Measurements from ENCODE around the gene RELA. TPM values are rescaled to one million over a fixed set of nuclear protein-coding genes. Genes with fewer than 3 reads are reported as not detected.

The RELA gene
- polyA plus RNA-seq, 1 of the 3 experiments (the other 2 are of a cell fraction), result 49.5 TPM

DNA sequence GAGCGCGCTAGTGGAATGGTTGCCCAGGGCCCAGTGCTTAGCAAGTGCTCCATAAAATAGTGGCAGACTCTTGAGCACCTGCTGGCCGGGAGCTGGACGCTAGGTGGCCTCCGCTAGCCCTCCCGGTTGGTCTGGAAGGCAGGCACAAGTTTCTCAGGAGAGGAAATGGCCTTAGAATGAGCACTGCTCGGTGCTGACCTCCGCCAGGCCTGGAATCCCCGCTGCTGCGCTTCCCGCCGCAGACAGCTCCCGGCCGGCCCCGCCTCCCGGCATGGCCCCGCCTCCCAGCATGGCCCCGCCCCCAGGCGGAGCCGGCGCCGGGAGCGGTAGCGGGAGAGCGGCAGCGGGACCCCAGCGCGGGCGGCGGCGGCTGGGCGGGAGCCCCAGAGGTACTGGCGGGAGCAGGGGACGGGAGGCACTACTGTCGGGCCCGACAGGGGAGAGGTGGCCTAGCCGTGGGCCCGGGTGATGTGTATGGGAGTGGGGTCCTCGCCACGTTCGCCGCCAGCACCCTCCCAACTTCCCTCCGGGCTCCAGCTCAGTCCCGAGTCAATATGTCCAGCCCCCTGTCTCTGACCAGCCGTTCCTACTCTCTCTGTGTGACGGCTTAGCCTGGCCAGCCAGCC, 24.8 kb downstream of the RELA start, which contains the start of gene SIPA1:
Gene SIPA1 (plus strand): TSS at position 308 of the 626 bp plus-strand sequence. CDS start 2,821 bp downstream, outside the sequence.
- Histone ChIP-seq H3K4me3 (ENCODE audit: low read depth in 2 of 2, low read length in 1 of 2) (peak within 1 kb of the TSS; percentile 81 to 89), H3K4me2 (peak within 1 kb of the TSS; percentile 99), H3K9me2 (no peaks in the 10 kb centered on the region), H2AFZ (ENCODE audit: low read depth) (no peak within 1 kb of the TSS), H3K79me2 (ENCODE audit: insufficient read depth) (peaks cover 16% of the 10 kb centered on the region), H4K20me1 (ENCODE audit: insufficient read depth) (peaks cover 9% of the 10 kb centered on the region), H3K4me1 (ENCODE audit: control insufficient read depth in 1 of 2, insufficient read depth in 2 of 2, low read depth in 1 of 2, low read length in 1 of 2) (peaks cover 5 to 25% of the 10 kb centered on the region in 2 experiments; a peak in 3 of 4 replicates), H3K9me3 (no peaks in the 10 kb centered on the region), H3K36me3 (replicated peaks in 1 of 2; ENCODE audit: control insufficient read depth in 1 of 2, insufficient read depth in 2 of 2, low read length in 1 of 2) (peaks cover 3 to 44% of the 10 kb centered on the region in 2 experiments), H3K27ac (ENCODE audit: low read depth in 2 of 2, low read length in 1 of 2) (peak within 1 kb of the TSS; percentile 61 to 92; a peak in 3 of 4 replicates), H3F3A (replicated peaks; ENCODE audit: insufficient read depth) (peaks cover 19% of the 10 kb centered on the region), H3K27me3 (ENCODE audit: insufficient read depth) (no peaks in the 10 kb centered on the region), H3K9ac (peak within 1 kb of the TSS; percentile 68)
- ChIA-PET CTCF (interaction anchor here (0.6 to 4.5 kb wide), 21 partner anchors 8 to 384 kb away, joined by 3 to 42 read pairs (median 4); partner anchors contain the start of genes FAM89B, KAT5, MUS81 and RELA), POLR2A (interaction anchor here (0.6 to 3.9 kb wide), 9 partner anchors 9 to 97 kb away, joined by 3 to 25 read pairs (median 5); partner anchors contain the start of genes EHBP1L1, PCNX3 and RELA)
- peak; percentile 96 for DNase-seq
- 14% methylated on average over 17 of the region's 46 CpGs for whole genome bisulfite sequencing (ENCODE audit: low lambda C conversion rate)
- TF ChIP-seq ELF1 (IDR thresholded peaks at IDR 0.05), result no peak
- TF ChIP-seq MEF2A (IDR thresholded peaks at IDR 0.05; ENCODE audit: borderline replicate concordance, low read depth), result no peak
- no peak for TF ChIP-seq NFIC (IDR thresholded peaks at IDR 0.05; ENCODE audit: borderline replicate concordance)
- no peak; the same call in 1 of the 2 replicates for TF ChIP-seq JUND (IDR thresholded peaks at IDR 0.05)
- peak; percentile 47; the same call in 1 of the 2 replicates for TF ChIP-seq RCOR1 (IDR thresholded peaks at IDR 0.05; ENCODE audit: low read length)
- TF ChIP-seq, protein P1, sequence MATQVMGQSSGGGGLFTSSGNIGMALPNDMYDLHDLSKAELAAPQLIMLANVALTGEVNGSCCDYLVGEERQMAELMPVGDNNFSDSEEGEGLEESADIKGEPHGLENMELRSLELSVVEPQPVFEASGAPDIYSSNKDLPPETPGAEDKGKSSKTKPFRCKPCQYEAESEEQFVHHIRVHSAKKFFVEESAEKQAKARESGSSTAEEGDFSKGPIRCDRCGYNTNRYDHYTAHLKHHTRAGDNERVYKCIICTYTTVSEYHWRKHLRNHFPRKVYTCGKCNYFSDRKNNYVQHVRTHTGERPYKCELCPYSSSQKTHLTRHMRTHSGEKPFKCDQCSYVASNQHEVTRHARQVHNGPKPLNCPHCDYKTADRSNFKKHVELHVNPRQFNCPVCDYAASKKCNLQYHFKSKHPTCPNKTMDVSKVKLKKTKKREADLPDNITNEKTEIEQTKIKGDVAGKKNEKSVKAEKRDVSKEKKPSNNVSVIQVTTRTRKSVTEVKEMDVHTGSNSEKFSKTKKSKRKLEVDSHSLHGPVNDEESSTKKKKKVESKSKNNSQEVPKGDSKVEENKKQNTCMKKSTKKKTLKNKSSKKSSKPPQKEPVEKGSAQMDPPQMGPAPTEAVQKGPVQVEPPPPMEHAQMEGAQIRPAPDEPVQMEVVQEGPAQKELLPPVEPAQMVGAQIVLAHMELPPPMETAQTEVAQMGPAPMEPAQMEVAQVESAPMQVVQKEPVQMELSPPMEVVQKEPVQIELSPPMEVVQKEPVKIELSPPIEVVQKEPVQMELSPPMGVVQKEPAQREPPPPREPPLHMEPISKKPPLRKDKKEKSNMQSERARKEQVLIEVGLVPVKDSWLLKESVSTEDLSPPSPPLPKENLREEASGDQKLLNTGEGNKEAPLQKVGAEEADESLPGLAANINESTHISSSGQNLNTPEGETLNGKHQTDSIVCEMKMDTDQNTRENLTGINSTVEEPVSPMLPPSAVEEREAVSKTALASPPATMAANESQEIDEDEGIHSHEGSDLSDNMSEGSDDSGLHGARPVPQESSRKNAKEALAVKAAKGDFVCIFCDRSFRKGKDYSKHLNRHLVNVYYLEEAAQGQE (IDR thresholded peaks at IDR 0.05; ENCODE audit: low read depth, low read length), result no peak
- TF ChIP-seq GATA2 (CRISPR knock-in tag; IDR thresholded peaks at IDR 0.05), result no peak
- TF ChIP-seq, protein P2, sequence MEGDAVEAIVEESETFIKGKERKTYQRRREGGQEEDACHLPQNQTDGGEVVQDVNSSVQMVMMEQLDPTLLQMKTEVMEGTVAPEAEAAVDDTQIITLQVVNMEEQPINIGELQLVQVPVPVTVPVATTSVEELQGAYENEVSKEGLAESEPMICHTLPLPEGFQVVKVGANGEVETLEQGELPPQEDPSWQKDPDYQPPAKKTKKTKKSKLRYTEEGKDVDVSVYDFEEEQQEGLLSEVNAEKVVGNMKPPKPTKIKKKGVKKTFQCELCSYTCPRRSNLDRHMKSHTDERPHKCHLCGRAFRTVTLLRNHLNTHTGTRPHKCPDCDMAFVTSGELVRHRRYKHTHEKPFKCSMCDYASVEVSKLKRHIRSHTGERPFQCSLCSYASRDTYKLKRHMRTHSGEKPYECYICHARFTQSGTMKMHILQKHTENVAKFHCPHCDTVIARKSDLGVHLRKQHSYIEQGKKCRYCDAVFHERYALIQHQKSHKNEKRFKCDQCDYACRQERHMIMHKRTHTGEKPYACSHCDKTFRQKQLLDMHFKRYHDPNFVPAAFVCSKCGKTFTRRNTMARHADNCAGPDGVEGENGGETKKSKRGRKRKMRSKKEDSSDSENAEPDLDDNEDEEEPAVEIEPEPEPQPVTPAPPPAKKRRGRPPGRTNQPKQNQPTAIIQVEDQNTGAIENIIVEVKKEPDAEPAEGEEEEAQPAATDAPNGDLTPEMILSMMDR (IDR thresholded peaks at IDR 0.05), result peak; percentile 56
- no peak for TF ChIP-seq CHD2 (IDR thresholded peaks at IDR 0.05; ENCODE audit: low read length, partially characterized antibody)
- TF ChIP-seq, protein P3, sequence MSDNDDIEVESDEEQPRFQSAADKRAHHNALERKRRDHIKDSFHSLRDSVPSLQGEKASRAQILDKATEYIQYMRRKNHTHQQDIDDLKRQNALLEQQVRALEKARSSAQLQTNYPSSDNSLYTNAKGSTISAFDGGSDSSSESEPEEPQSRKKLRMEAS (IDR thresholded peaks at IDR 0.05; ENCODE audit: low read depth), result no peak
- TF ChIP-seq YY1 (IDR thresholded peaks at IDR 0.05; ENCODE audit: low read depth), result no peak
- TF ChIP-seq GABPA (IDR thresholded peaks at IDR 0.05; ENCODE audit: low read depth), result no peak
- TF ChIP-seq FOXJ3 (CRISPR knock-in tag; IDR thresholded peaks at IDR 0.05), result no peak
- TF ChIP-seq EP300 (IDR thresholded peaks at IDR 0.05; ENCODE audit: borderline replicate concordance in 1 of 2, low read depth in 1 of 2, low read length in 1 of 2), result no peak
- TF ChIP-seq, protein P4, sequence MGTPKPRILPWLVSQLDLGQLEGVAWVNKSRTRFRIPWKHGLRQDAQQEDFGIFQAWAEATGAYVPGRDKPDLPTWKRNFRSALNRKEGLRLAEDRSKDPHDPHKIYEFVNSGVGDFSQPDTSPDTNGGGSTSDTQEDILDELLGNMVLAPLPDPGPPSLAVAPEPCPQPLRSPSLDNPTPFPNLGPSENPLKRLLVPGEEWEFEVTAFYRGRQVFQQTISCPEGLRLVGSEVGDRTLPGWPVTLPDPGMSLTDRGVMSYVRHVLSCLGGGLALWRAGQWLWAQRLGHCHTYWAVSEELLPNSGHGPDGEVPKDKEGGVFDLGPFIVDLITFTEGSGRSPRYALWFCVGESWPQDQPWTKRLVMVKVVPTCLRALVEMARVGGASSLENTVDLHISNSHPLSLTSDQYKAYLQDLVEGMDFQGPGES (IDR thresholded peaks at IDR 0.05; ENCODE audit: low read depth, low read length), result no peak
- no peak for TF ChIP-seq EZH2phosphoT487 (IDR thresholded peaks at IDR 0.05; ENCODE audit: borderline replicate concordance, low read depth)
- no peak for TF ChIP-seq RXRA (IDR thresholded peaks at IDR 0.05; ENCODE audit: borderline replicate concordance, low read depth)
- TF ChIP-seq, protein P5, sequence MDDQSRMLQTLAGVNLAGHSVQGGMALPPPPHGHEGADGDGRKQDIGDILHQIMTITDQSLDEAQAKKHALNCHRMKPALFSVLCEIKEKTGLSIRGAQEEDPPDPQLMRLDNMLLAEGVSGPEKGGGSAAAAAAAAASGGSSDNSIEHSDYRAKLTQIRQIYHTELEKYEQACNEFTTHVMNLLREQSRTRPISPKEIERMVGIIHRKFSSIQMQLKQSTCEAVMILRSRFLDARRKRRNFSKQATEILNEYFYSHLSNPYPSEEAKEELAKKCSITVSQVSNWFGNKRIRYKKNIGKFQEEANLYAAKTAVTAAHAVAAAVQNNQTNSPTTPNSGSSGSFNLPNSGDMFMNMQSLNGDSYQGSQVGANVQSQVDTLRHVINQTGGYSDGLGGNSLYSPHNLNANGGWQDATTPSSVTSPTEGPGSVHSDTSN (IDR thresholded peaks at IDR 0.05), result no peak
- TF ChIP-seq NRF1 (IDR thresholded peaks at IDR 0.05; ENCODE audit: low read depth, low read length), result peak; percentile 17; the same call in 1 of the 2 replicates
- no peak for TF ChIP-seq RFX5 (IDR thresholded peaks at IDR 0.05; ENCODE audit: low read length)
- no peak for TF ChIP-seq TEAD4 (IDR thresholded peaks at IDR 0.05; ENCODE audit: borderline replicate concordance, insufficient read depth)
- TF ChIP-seq FOXM1 (IDR thresholded peaks at IDR 0.05; ENCODE audit: low read depth), result no peak
- TF ChIP-seq SMC3 (IDR thresholded peaks at IDR 0.05; ENCODE audit: low read depth, low read length), result peak; percentile 39
- TF ChIP-seq, protein P6, sequence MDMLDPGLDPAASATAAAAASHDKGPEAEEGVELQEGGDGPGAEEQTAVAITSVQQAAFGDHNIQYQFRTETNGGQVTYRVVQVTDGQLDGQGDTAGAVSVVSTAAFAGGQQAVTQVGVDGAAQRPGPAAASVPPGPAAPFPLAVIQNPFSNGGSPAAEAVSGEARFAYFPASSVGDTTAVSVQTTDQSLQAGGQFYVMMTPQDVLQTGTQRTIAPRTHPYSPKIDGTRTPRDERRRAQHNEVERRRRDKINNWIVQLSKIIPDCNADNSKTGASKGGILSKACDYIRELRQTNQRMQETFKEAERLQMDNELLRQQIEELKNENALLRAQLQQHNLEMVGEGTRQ (IDR thresholded peaks at IDR 0.05; ENCODE audit: borderline replicate concordance, low read depth, low read length), result no peak
- peak; percentile 54; the same call in 1 of the 2 replicates for TF ChIP-seq SIN3A (IDR thresholded peaks at IDR 0.05; ENCODE audit: borderline replicate concordance, low read depth, low read length)
